DND-41 (cell line): ENCODE data around the gene RNASET2.
"Not testable (repeated sequence)": the region's sequence is repeated elsewhere in the genome, so short reads cannot be mapped to it uniquely, and the experiment has no call there.

Experiments
- ATAC-seq: fragments of 200-7000 bp; cut with Tn5 transposase; 3 replicates; pipeline ENCODE4 v1.9.1; 2021; ENCODE audit warnings: low read depth; ENCODE audit not compliant: insufficient read depth
- DNase-seq: peaks from one replicate; pipeline ENCODE4 v3.0.0-alpha.2; 2020
- H2AFZ ChIP-seq: 2 replicates; pipeline ENCODE4 v1.6.0; 2012; ENCODE audit warnings: low read depth, low read length
- H3K27ac ChIP-seq: 2 replicates; pipeline ENCODE4 v1.5.1; 2012; ENCODE audit warnings: low read length, inconsistent platforms
- H3K27me3 ChIP-seq: fragments of 200-600 bp; sonication (generic); 2 replicates; pipeline ENCODE4 v1.6.0; 2012; ENCODE audit warnings: low read length, mild to moderate bottlenecking, inconsistent platforms; ENCODE audit not compliant: insufficient read depth, poor library complexity
- H3K36me3 ChIP-seq: 2 replicates; pipeline ENCODE4 v1.5.1; 2012; ENCODE audit warnings: low read length, inconsistent platforms; ENCODE audit not compliant: insufficient read depth
- H3K4me1 ChIP-seq: 2 replicates; pipeline ENCODE4 v1.5.1; 2012; ENCODE audit warnings: mild to moderate bottlenecking, low read length; ENCODE audit not compliant: insufficient read depth
- H3K4me2 ChIP-seq: 2 replicates; pipeline ENCODE4 v1.6.0; 2012; ENCODE audit warnings: mild to moderate bottlenecking, moderate library complexity, low read length, inconsistent platforms; ENCODE audit not compliant: insufficient read depth
- H3K4me3 ChIP-seq, 2 experiments: fragments of 200-600 bp in 1 of 2; shearing (Covaris generic) in 1 of 2; 2 replicates each; pipeline ENCODE4 v1.5.1; 2012 to 2016; ENCODE audit warnings: inconsistent platforms in 2 of 2, low read length in 2 of 2, mild to moderate bottlenecking in 2 of 2, low read depth in 1 of 2, moderate library complexity in 1 of 2
- H3K79me2 ChIP-seq: 2 replicates; pipeline ENCODE4 v1.6.0; 2012; ENCODE audit warnings: low read length, inconsistent platforms; ENCODE audit not compliant: insufficient read depth
- H3K9ac ChIP-seq: 2 replicates; pipeline ENCODE4 v1.6.0; 2012; ENCODE audit warnings: low read depth, mild to moderate bottlenecking, inconsistent platforms, low read length, moderate library complexity
- H3K9me3 ChIP-seq: 2 replicates; pipeline ENCODE4 v1.5.1; 2012; ENCODE audit warnings: low read length, moderate library complexity, mild to moderate bottlenecking, inconsistent platforms; ENCODE audit not compliant: insufficient read depth, severe bottlenecking
- H4K20me1 ChIP-seq: 2 replicates; pipeline ENCODE4 v1.6.0; 2012; ENCODE audit warnings: low read length; ENCODE audit not compliant: insufficient read depth
- EZH2 ChIP-seq: IDR thresholded peaks from 3 replicates; pipeline ENCODE4 v1.6.1; 2012; ENCODE audit warnings: borderline replicate concordance, low read depth, mild to moderate bottlenecking, moderate library complexity, low read length, inconsistent platforms; ENCODE audit not compliant: severe bottlenecking
- TF ChIP-seq, protein P1 (sequence below): IDR thresholded peaks from 2 replicates; pipeline ENCODE4 v1.5.1; 2012; ENCODE audit warnings: borderline replicate concordance, low read length, moderate library complexity, mild to moderate bottlenecking; ENCODE audit not compliant: poor library complexity, severe bottlenecking; ENCODE audit errors: extremely low read depth

The RNASET2 gene

DNA sequence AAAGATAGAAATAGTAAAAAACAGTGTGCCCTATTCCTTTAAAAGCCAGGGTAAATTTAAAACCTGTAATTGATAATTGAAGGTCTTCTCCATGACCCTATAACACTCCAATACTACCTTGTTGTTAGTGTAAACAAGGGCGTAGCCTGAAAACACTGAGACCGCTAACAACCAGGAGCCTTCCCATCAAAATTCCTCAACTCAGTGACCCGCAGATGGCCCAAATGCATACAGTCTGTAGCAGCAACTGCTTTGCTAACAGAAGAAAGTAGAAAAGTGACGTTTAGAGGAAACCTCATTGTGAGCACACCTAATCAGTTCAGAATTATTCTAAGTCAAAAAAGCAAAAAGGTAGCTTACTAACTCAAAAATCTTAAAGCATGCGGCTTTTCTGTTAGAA, 63.9 kb downstream of the RNASET2 start:
- H3K36me3 ChIP-seq: not testable (repeated sequence)

DNA sequence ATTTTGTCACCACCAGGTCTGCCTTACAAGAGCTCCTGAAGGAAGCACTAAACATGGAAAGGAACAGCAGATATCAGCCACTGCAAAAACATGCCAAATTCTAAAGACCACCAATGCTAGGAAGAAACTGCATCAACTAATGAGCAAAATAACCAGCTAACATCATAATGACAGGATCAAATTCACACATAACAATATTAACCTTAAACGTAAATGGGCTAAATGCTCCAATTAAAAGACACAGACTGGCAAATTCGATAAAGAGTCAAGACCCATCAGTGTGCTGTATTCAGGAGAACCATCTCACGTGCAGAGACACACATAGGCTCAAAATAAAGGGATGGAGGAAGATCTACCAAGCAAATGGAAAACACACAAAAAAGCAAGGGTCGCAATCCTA, 69.6 kb downstream of the RNASET2 start:
- H3K79me2 ChIP-seq, H2AFZ ChIP-seq, ATAC-seq, H3K9ac ChIP-seq, H3K27ac ChIP-seq, H3K4me3 ChIP-seq, H3K9me3 ChIP-seq, H3K4me1 ChIP-seq, H3K4me2 ChIP-seq, H3K27me3 ChIP-seq, DNase-seq, H3K36me3 ChIP-seq, H4K20me1 ChIP-seq: not testable (repeated sequence)

More for the DNA sequence above, 63.9 kb downstream of the RNASET2 start:
- ATAC-seq, H3K9ac ChIP-seq, H3K27ac ChIP-seq, DNase-seq, H2AFZ ChIP-seq, H3K4me3 ChIP-seq, H4K20me1 ChIP-seq, H3K27me3 ChIP-seq, H3K9me3 ChIP-seq, H3K79me2 ChIP-seq, H3K4me2 ChIP-seq, H3K4me1 ChIP-seq: not testable (repeated sequence)

GRCh38 chr6:166884958-166885357, 71.4 kb downstream of the RNASET2 start:
- H4K20me1 ChIP-seq, H2AFZ ChIP-seq, H3K4me3 ChIP-seq, H3K79me2 ChIP-seq, H3K27ac ChIP-seq, H3K9me3 ChIP-seq, ATAC-seq, H3K36me3 ChIP-seq, H3K4me2 ChIP-seq, H3K9ac ChIP-seq, H3K27me3 ChIP-seq, DNase-seq, H3K4me1 ChIP-seq: not testable (repeated sequence)

GRCh38 chr6:166879594-166879993, 76.8 kb downstream of the RNASET2 start:
- H3K9me3 ChIP-seq: no peaks in the 10 kb centered on the region
- ATAC-seq (no peak), DNase-seq (no peak)
- no peak overlapping the region for H3K9ac ChIP-seq
- no peaks in the 10 kb centered on the region for H3K4me1 ChIP-seq
- H3K27ac ChIP-seq: no peak overlapping the region
- no peak for TF ChIP-seq EZH2
- TF ChIP-seq, protein P1, sequence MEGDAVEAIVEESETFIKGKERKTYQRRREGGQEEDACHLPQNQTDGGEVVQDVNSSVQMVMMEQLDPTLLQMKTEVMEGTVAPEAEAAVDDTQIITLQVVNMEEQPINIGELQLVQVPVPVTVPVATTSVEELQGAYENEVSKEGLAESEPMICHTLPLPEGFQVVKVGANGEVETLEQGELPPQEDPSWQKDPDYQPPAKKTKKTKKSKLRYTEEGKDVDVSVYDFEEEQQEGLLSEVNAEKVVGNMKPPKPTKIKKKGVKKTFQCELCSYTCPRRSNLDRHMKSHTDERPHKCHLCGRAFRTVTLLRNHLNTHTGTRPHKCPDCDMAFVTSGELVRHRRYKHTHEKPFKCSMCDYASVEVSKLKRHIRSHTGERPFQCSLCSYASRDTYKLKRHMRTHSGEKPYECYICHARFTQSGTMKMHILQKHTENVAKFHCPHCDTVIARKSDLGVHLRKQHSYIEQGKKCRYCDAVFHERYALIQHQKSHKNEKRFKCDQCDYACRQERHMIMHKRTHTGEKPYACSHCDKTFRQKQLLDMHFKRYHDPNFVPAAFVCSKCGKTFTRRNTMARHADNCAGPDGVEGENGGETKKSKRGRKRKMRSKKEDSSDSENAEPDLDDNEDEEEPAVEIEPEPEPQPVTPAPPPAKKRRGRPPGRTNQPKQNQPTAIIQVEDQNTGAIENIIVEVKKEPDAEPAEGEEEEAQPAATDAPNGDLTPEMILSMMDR: no peak
- H3K27me3 ChIP-seq: no peaks in the 10 kb centered on the region
- no peak overlapping the region for H3K4me2 ChIP-seq
- no peaks in the 10 kb centered on the region for H3K36me3 ChIP-seq
- no peaks in the 10 kb centered on the region for H4K20me1 ChIP-seq
- no peaks in the 10 kb centered on the region for H3K79me2 ChIP-seq
- no peak overlapping the region for H2AFZ ChIP-seq
- no peak overlapping the region for H3K4me3 ChIP-seq
